ENCODE measurements around the gene VPS51. TPM values are rescaled to one million over a fixed set of nuclear protein-coding genes. Genes with fewer than 3 reads are reported as not detected.

The VPS51 gene
- total and polyA plus RNA-seq, 2 donors from 2014 or later = 98.3 to 110 TPM

DNA sequence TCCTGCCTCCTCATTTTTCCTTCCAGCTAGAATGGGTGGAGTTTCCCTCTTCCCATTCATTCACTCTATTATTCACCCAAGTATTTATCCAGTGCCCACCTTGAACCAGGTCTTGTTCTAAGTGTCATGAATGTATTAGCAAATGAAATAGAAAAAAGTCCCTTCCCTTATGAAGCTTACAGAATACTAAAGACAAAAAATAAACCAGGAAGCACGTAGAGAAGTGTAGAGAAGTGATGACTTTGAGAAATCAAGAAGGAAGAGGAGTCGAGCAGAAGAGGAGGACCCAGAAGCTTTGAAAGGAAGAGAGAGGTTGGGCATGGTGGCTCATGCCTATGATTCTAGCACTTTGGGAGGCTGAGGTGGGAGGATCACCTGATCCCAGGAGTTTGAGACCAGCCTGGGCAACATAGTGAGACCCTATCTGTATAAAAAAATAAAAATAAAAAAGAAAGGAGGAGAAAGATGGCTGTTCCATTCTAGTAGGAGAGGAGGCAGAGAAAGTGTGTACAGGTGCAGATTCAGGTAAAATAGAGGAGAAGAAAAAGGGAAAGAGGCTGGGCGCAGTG is 55.4 kb downstream of the VPS51 start:
- intact Hi-C loops (cut with DNase I) = no loop called here
- TF ChIP-seq, protein P1, sequence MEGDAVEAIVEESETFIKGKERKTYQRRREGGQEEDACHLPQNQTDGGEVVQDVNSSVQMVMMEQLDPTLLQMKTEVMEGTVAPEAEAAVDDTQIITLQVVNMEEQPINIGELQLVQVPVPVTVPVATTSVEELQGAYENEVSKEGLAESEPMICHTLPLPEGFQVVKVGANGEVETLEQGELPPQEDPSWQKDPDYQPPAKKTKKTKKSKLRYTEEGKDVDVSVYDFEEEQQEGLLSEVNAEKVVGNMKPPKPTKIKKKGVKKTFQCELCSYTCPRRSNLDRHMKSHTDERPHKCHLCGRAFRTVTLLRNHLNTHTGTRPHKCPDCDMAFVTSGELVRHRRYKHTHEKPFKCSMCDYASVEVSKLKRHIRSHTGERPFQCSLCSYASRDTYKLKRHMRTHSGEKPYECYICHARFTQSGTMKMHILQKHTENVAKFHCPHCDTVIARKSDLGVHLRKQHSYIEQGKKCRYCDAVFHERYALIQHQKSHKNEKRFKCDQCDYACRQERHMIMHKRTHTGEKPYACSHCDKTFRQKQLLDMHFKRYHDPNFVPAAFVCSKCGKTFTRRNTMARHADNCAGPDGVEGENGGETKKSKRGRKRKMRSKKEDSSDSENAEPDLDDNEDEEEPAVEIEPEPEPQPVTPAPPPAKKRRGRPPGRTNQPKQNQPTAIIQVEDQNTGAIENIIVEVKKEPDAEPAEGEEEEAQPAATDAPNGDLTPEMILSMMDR (IDR thresholded peaks at IDR 0.05; ENCODE audit: borderline replicate concordance, extremely low read depth, insufficient read depth) = no peak
- H3K9ac ChIP-seq (ENCODE audit: low read length in 3 of 3) = no peak overlapping the region

DNA sequence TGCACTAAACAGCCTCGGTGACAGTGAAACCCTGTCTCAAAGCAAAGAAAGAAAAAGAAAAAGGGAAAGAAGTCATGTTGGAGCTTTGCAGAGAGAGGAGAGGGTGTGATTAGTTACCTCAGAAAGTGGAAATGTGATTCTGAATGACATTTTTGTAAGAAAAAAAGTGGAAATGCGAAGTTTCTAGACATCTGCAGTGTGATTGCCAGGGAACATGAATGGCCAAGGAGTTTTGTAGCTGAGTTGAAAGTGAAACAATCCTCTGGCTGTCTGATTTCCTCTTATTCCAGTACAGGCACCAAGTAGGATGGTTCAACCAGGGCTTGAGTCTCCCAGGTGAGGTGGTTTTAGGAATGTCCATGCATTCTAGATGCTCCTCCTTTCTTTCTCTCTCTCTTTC is 56.1 kb downstream of the VPS51 start:
- no peak overlapping the region for H3K27ac ChIP-seq (ENCODE audit: low read depth in 2 of 2, low read length in 2 of 2)
- no peak for FAIRE-seq
- intact Hi-C loops (cut with DNase I) = no loop called here

More for the DNA sequence above, 55.4 kb downstream of the VPS51 start:
- no peak overlapping the region for H3K4me3 ChIP-seq (ENCODE audit: low read length in 3 of 3)
- H3K27me3 ChIP-seq (ENCODE audit: control insufficient read depth, insufficient read depth, low read length) = no peaks in the 10 kb centered on the region
- FAIRE-seq (no peak), DNase-seq (no peak)
- peaks cover 0 to 6% (median 5%) of the 10 kb centered on the region in 3 donors for H3K4me1 ChIP-seq (ENCODE audit: control insufficient read depth in 2 of 3, insufficient read depth in 2 of 3, low read depth in 1 of 3, low read length in 3 of 3)
- H3K9me3 ChIP-seq (ENCODE audit: control insufficient read depth in 2 of 3, insufficient read depth in 1 of 3, low read length in 3 of 3) = no peaks in the 10 kb centered on the region
- H3K36me3 ChIP-seq (ENCODE audit: control insufficient read depth in 2 of 3, insufficient read depth in 3 of 3, low read length in 3 of 3) = no peaks in the 10 kb centered on the region
- H3K27ac ChIP-seq (ENCODE audit: low read depth in 2 of 2, low read length in 2 of 2) = no peak overlapping the region

DNA sequence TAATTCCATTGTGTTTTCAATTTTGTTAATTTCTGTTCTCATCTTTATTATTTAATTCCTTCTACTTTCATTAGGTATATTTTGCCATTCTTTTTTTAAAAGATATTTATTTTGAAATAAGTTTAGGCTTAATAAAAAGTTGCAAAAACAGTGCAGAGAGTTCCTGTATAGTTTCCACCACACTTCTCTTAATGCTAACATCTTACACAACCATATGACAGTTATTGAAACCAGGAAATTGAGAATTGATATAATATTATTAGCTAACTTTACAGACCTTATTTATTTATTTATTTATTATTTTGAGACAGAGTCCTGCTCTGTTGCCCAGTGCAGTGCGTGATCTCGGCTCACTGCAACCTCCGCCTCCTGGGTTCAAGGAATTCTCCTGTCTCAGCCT is 60.2 kb downstream of the VPS51 start:
- Histone ChIP-seq H3K27ac (ENCODE audit: low read depth in 2 of 2, low read length in 2 of 2) (no peak overlapping the region), H3K36me3 (ENCODE audit: control insufficient read depth in 2 of 3, insufficient read depth in 3 of 3, low read length in 3 of 3) (no peaks in the 10 kb centered on the region), H3K9me3 (ENCODE audit: control insufficient read depth in 2 of 3, insufficient read depth in 1 of 3, low read length in 3 of 3) (no peaks in the 10 kb centered on the region), H3K4me3 (ENCODE audit: low read length in 3 of 3) (no peak overlapping the region), H3K9ac (ENCODE audit: low read length in 3 of 3) (no peak overlapping the region), H3K27me3 (ENCODE audit: control insufficient read depth, insufficient read depth, low read length) (no peaks in the 10 kb centered on the region), H3K4me1 (ENCODE audit: control insufficient read depth in 2 of 3, insufficient read depth in 2 of 3, low read depth in 1 of 3, low read length in 3 of 3) (no peaks in the 10 kb centered on the region)
- no peak for DNase-seq
- FAIRE-seq = no peak
- TF ChIP-seq, protein P1 (IDR thresholded peaks at IDR 0.05; ENCODE audit: borderline replicate concordance, extremely low read depth, insufficient read depth) = no peak
- intact Hi-C loops (cut with DNase I) = no loop called here

More for the DNA sequence above, 56.1 kb downstream of the VPS51 start:
- Histone ChIP-seq H3K4me1 (ENCODE audit: control insufficient read depth in 2 of 3, insufficient read depth in 2 of 3, low read depth in 1 of 3, low read length in 3 of 3) (peaks cover 0 to 6% (median 5%) of the 10 kb centered on the region in 3 donors), H3K4me3 (ENCODE audit: low read length in 3 of 3) (no peak overlapping the region), H3K27me3 (ENCODE audit: control insufficient read depth, insufficient read depth, low read length) (no peaks in the 10 kb centered on the region), H3K9me3 (ENCODE audit: control insufficient read depth in 2 of 3, insufficient read depth in 1 of 3, low read length in 3 of 3) (no peaks in the 10 kb centered on the region), H3K36me3 (ENCODE audit: control insufficient read depth in 2 of 3, insufficient read depth in 3 of 3, low read length in 3 of 3) (no peaks in the 10 kb centered on the region), H3K9ac (ENCODE audit: low read length in 3 of 3) (no peak overlapping the region)
- no peak for DNase-seq
- TF ChIP-seq, protein P1 (IDR thresholded peaks at IDR 0.05; ENCODE audit: borderline replicate concordance, extremely low read depth, insufficient read depth) = no peak

DNA sequence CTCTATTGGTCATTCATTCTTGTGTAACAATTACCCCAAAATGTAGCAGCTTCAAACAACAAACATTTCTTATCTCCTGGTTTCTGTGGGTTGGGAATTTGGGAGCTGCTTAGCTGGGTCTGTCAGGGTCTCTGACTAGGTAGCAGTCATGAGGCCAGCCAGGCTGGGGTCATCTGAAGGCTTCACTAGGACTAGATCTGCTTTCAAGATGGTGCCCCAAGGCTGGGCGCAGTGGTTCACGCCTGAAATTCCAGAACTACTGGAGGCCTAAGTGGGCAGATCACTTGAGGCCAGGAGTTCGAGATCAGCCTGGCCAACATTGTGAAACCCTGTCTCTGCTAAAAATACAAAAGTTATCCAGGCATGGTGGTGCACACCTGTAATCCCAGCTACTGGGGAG is 60.9 kb downstream of the VPS51 start:
- intact Hi-C loops (cut with DNase I) = no loop called here
- TF ChIP-seq, protein P1 (IDR thresholded peaks at IDR 0.05; ENCODE audit: borderline replicate concordance, extremely low read depth, insufficient read depth) = no peak

More for the DNA sequence above, 60.9 kb downstream of the VPS51 start:
- Histone ChIP-seq H3K9me3 (ENCODE audit: control insufficient read depth in 2 of 3, insufficient read depth in 1 of 3, low read length in 3 of 3) (no peaks in the 10 kb centered on the region), H3K36me3 (ENCODE audit: control insufficient read depth in 2 of 3, insufficient read depth in 3 of 3, low read length in 3 of 3) (no peaks in the 10 kb centered on the region), H3K4me3 (ENCODE audit: low read length in 3 of 3) (no peak overlapping the region), H3K4me1 (ENCODE audit: control insufficient read depth in 2 of 3, insufficient read depth in 2 of 3, low read depth in 1 of 3, low read length in 3 of 3) (no peaks in the 10 kb centered on the region), H3K27ac (ENCODE audit: low read depth in 2 of 2, low read length in 2 of 2) (no peak overlapping the region), H3K27me3 (ENCODE audit: control insufficient read depth, insufficient read depth, low read length) (no peaks in the 10 kb centered on the region), H3K9ac (ENCODE audit: low read length in 3 of 3) (no peak overlapping the region)
- FAIRE-seq = no peak
- DNase-seq = peak in 1 of 5 donors; percentile 63
